GM04504 (cell line): ENCODE results near the gene GRM7.
"Not testable (repeated sequence)": the region's sequence is repeated elsewhere in the genome, so short reads cannot be mapped to it uniquely, and the experiment has no call there.

ENCODE experiments used
- DNase-seq: peaks from one replicate; pipeline ENCODE4 v3.0.0-alpha.2; 2012; ENCODE audit warnings: low read depth

The GRM7 gene

GRCh38 chr3:6860954-6861624, at the start of gene GRM7:
Gene GRM7, plus strand, starts transcription at chr3:6861115.
- no peak for DNase-seq

GRCh38 chr3:6821411-6821810, 39.5 kb upstream of the GRM7 start:
- no peak for DNase-seq

- DNase-seq = no peak
These were observed 35.4 kb upstream of the GRM7 start for GRCh38 chr3:6825524-6825923.

GRCh38 chr3:6827453-6827852, 33.5 kb upstream of the GRM7 start:
- no peak for DNase-seq

GRCh38 chr3:6844723-6845122, 16.2 kb upstream of the GRM7 start:
- no peak for DNase-seq

GRCh38 chr3:6854184-6854583, 6.7 kb upstream of the GRM7 start:
- no peak for DNase-seq

GRCh38 chr3:6857510-6857909, 3.4 kb upstream of the GRM7 start:
- DNase-seq = no peak

GRCh38 chr3:6860149-6860953, 564 bp upstream of the GRM7 start:
- DNase-seq = no peak

- no peak for DNase-seq
These were observed 698 bp downstream of the GRM7 start for GRCh38 chr3:6861625-6862000.

- no peak for DNase-seq
These were observed 1.3 kb downstream of the GRM7 start for GRCh38 chr3:6862041-6862879.

GRCh38 chr3:6862880-6863195, 1.9 kb downstream of the GRM7 start:
- no peak for DNase-seq

- DNase-seq = no peak
These were observed 6.4 kb downstream of the GRM7 start for GRCh38 chr3:6867269-6867668.

- no peak for DNase-seq
These were observed 17.8 kb downstream of the GRM7 start for GRCh38 chr3:6878731-6879130.

GRCh38 chr3:6912240-6912639, 51.3 kb downstream of the GRM7 start:
- no peak for DNase-seq

GRCh38 chr3:6915898-6916297, 55.0 kb downstream of the GRM7 start:
- no peak for DNase-seq

GRCh38 chr3:6921066-6921465, 60.2 kb downstream of the GRM7 start:
- no peak for DNase-seq

GRCh38 chr3:6921876-6922275, 61.0 kb downstream of the GRM7 start:
- DNase-seq = no peak

- DNase-seq = no peak
These were observed 67.1 kb downstream of the GRM7 start for GRCh38 chr3:6928064-6928463.

- no peak for DNase-seq
These were observed 69.0 kb downstream of the GRM7 start for GRCh38 chr3:6929918-6930317.

GRCh38 chr3:6935418-6935817, 74.5 kb downstream of the GRM7 start:
- DNase-seq = not testable (repeated sequence)

GRCh38 chr3:6935970-6936369, 75.1 kb downstream of the GRM7 start:
- DNase-seq = no peak

GRCh38 chr3:6962801-6963200, 101.9 kb downstream of the GRM7 start:
- DNase-seq = no peak

GRCh38 chr3:6965881-6966280, 105.0 kb downstream of the GRM7 start:
- DNase-seq = no peak
